CD4-positive, alpha-beta T cell treated with Interleukin-15 for 4 hours (primary cell): Measurements from ENCODE around the gene NHERF2.

Experiments used
- DNase-seq: peaks from one replicate; pipeline ENCODE4 v3.0.0-alpha.2; 2020; ENCODE audit warnings: low spot score

NHERF2 gene

GRCh38 chr16:1991135-1991551, 35.6 kb upstream of the NHERF2 start:
- DNase-seq, result peak; percentile 55

DNA sequence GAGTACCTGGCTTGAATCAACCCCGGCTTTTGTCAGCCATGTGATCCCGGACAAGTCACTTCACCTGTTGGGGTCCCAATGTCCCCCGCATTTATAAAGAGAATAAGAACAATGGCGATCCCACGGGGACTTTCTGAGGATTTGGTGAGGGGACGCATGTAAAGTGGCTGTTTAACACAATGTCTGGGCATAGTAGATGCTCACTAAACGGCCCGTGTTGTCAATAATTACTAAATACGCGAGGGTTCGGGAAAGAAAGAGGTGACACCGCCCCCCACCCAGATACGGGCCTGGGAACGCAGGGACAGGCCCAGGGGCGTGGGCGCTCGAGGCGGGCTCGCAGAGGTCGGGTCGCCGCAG, 35.1 kb upstream of the NHERF2 start:
- no peak for DNase-seq

GRCh38 chr16:1991948-1992703, 34.6 kb upstream of the NHERF2 start:
- peak; percentile 98 for DNase-seq

DNA sequence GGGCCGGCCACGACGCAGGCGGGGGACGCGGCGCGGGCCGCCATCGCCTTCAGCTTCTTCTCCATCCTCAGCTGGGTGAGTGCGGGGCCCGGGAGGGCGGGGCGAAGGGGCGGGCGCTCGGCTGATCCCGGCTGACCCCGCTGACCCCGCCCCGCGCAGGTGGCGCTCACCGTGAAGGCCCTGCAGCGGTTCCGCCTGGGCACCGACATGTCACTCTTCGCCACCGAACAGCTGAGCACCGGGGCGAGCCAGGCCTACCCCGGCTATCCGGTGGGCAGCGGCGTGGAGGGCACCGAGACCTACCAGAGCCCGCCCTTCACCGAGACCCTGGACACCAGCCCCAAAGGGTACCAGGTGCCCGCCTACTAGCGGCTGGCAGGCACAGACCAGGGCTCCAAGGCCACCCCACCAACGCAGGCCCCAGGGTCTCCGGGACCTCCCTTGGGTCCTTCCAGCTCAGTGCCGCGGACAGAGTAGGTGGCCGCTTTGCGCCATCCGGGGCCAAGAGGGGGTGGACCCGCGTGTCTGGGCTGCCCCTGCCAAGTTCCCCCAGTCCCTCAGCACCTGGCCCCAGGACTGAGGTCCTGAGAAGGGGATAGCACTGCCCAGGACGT, 33.9 kb upstream of the NHERF2 start:
- DNase-seq, result no peak

- no peak for DNase-seq
Observed at GRCh38 chr16:1993731-1994131, 33.0 kb upstream of the NHERF2 start.

DNA sequence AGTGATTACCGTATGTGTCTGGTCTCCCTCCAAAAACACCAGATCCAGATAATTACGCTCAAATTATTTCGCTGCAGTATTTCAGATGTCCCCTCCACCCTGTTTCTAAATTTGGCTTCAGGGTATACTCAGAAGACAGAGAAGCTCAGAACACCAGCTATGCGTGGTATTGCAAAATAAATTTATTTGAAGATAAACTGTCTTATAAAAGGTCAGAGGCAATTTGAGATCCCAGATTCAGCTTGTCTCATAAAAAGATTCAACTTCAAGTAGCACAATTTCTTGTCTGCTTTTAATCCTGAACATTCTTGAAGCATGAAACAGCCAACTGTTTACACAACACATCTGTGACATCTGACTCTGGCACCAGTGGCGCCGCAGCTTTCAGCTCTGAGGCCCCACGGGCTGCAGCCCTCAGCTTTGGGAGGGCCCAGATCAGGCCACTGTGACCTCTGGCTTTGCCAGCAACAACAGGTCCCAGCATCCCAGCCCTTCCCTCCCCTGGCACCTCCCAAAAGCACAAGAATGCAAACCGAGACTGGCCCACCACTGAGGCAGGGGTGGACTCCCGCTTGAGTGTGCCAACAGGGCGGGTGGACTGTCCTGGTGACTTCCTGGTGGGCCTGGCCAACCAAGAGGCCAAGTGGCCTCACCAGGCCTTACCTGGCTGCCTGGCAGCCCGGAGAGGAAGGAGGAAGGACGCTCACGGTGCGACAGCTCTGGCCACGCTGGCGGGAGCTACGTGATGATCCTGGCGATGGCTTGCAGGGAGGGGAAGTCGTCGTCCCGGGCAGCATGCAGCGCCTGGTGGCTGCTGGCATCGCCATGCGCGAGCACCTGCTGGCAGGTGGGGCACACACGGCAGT, 29.0 kb upstream of the NHERF2 start:
- DNase-seq, result no peak

- no peak for DNase-seq
Observed at GRCh38 chr16:1998360-1998835, 28.3 kb upstream of the NHERF2 start.

- no peak for DNase-seq
Observed at GRCh38 chr16:1998852-1999801, 27.6 kb upstream of the NHERF2 start.

DNA sequence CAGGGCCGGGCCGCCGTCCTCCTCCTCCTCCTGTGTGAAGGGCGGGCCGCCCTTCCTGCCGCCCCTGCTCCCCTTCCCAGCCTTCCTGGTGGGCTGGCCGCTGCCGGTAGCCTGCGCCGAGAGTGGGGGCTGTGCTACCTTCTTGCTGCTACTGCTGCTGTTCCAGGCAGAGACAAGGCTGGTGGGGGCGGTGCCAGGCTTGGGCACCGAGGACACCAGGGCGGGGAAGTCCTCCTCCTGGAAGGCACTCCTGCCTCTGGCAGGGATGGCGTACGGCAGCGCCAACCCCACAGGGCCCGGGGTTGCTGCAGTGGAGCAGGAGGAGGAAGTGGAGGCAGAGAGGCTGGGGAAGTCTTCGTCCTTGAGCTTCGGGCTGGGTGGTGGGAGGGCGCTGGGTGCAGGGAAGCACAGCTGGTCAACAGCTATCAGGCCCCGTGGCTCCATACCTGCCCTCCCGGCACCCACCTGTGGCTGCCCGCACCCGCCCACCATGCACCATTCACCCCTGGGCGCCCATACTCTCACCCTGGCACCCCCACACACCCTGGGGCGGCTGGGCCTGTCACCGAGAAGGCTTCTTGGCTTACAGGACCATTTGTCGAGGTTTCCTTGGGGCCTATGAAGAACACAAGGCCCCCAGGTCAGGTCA, 26.7 kb upstream of the NHERF2 start:
- no peak for DNase-seq

GRCh38 chr16:2001035-2001434, 25.7 kb upstream of the NHERF2 start:
- no peak for DNase-seq

DNA sequence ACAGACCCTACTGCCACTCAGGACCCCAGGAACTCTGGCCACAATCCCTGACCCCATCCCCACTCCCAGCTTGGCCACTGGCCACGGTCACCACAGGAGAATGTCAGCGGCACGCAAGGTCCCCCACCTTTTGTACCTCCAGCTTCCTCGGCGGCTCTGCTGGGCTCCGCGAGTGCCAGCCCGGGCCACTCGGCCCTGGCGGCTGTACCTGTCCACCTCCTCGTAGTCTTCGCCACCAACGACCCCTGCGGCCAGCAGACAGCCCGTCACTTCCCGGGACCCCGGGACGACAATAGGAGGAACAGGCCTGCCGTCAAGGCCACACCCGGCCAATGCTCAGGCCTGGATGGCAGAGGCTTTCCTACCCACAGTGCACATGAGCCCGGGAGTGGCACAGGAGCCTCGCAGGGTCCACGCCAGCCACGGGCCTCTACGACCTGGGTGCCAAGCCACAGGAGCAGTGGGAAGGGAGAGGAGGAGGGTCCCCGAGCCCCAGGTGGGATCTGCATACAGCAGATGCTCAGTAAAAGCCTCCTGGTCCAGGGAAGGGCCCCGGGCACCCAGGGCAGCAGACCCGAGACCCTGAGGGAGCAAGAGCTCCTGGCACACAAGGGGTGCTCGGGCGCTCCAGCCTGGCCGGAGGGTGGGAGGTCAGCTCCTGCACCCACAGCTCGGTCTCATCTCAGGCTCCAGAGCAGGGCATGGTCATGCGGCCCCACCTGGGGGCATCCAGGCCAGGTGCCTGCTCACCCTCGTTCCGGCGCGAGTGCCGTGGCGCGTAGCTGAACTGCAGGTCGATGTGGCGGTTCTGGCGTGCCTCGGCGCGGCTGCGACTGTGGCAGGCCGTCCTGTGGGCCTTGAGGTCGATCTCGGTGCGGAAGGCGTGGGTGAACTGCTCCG, 25.0 kb upstream of the NHERF2 start:
- no peak for DNase-seq

DNA sequence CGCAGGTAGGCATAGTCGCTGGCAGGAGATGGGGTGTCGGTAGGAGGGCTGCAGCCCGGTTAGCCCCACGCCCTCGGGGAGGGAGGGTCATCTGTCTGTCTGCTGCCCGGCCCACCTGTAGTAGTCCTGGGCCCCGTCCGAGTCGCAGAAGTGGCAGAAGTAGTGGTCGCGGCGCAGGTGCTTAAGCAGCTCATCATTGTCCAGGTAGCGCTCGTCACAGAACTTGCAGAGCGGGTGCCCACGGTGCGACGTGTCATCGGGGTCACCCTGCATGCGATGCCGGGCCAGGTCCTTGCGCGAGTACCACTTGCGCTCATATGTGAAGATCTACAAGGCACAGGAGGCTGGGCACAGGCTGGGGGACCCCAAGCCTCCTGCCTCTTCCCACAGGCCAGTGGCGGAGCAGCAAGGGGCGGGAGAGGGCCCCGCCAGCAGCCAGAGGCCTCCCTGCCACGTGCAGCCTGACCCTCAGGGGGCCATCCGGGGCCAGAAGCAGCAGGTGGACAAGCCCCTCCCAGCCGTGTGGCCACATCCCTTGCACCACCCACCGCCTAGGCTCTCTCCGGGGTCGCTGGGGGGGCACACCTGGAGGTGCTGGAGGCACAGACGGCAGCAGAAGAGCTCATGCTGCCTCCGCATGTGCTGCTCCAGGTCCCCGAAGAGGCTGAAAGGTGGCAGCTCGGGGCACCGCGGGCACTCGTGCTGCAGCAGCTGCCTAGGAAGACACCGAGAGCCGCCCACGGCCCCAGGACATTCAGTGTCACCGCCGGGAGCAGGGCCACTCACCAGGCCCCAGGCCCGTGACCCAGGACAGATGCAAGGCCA, 24.1 kb upstream of the NHERF2 start:
- DNase-seq, result no peak

GRCh38 chr16:2003231-2003826, 23.4 kb upstream of the NHERF2 start:
- DNase-seq, result no peak

- peak; percentile 84 for DNase-seq
Observed at GRCh38 chr16:2003827-2004641, 22.7 kb upstream of the NHERF2 start.

DNA sequence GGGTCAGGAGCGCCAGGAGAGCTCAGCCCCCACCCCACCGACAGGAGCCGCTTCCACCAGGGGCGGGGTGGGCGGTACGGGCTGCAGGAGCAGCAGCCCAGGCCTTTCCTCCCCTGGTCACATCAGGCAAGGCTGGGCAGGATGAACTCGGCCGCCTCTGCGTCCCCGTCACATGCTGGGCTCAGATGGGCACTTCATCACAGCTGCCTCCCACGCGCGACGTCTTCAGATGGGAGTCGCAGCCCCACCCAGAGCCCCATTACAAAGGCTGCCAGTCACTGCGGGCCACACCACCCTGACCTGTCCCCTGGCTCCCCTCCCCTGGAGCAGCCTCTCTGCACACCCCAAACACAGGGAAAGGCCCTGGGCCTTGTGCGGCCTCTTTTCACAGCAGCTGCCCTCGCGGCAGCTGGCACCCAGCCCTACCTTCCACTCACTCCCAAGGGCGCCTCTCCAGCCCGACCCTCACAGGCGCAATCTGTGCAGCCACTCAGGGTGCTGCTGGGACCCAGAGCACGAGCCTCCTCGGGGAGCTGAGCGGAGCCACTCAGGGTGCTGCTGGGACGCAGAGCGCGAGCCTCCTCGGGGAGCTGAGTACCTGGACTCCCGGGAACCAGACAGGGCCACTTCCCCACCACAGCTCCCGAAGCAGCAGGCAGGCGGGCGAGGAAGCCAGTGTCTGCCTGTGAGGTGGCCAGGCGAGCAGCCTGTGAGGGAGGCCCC, 21.7 kb upstream of the NHERF2 start:
- DNase-seq, result no peak

DNA sequence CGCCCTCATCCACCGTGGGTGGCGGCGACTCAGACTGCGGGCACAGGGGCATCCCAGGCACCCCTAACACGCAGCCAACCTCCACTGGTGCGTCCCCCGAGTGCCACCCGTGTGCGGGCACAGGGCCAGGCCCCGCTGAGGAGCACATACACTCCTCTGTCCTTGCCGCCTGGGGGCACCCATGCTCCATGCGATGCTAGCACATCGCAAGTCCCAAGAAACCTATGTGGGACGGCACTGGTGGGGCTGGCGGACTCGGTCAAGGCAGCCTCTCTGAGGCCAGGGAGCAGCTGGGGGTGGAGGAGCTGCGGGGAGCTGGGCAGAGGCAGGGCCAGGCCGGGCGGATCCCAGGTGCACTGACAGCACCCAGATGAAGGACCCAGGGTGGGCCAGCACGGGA, 21.1 kb upstream of the NHERF2 start:
- no peak for DNase-seq

DNA sequence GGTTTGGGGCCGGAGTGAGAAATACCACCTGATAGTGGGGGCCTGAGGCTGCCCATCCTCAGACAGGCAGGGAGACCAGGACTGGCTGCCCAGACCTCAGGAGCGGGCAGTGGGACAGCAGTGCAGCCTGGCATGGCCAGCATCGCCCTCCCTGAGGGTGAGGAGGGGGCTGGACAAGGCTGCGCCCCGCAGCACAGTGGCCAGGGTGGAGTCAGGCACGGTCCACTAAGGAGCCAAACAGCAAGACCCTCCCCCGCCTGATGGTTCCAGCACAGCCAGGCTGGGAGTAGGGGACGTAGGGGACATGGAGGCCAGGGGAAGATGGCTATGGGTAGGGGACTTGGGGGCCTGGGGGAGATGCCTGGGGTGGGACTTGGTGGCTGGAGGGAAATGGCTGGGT, 20.4 kb upstream of the NHERF2 start:
- DNase-seq, result no peak
